MM.1S (cell line): ENCODE results near the gene RAPGEF4.

Experiments
- DNase-seq: peaks from one replicate; pipeline ENCODE4 v3.0.0-alpha.2; 2015
- H2AFZ ChIP-seq: fragments of 300-600 bp; sonication (generic); 2 replicates; pipeline ENCODE4 v1.6.0; 2016; ENCODE audit warnings: antibody characterized with exemption, low read length
- H3F3A ChIP-seq: fragments of 300-600 bp; sonication (generic); 2 replicates; pipeline ENCODE4 v1.6.1; 2016; ENCODE audit warnings: mild to moderate bottlenecking, antibody characterized with exemption, low read length, moderate library complexity, mixed read lengths; ENCODE audit not compliant: insufficient read depth
- H3K27ac ChIP-seq: fragments of 300-600 bp; sonication (generic); 2 replicates; pipeline ENCODE4 v1.5.1; 2016; ENCODE audit warnings: mild to moderate bottlenecking, low read length
- H3K27me3 ChIP-seq: fragments of 300-600 bp; sonication (generic); replicated peaks from 2 replicates; pipeline ENCODE4 v1.6.0; 2016; ENCODE audit warnings: low read length; ENCODE audit not compliant: insufficient read depth
- H3K36me3 ChIP-seq: fragments of 300-600 bp; sonication (generic); replicated peaks from 2 replicates; pipeline ENCODE4 v1.6.1; 2016; ENCODE audit warnings: mild to moderate bottlenecking, low read length, mixed read lengths; ENCODE audit not compliant: insufficient read depth
- H3K4me1 ChIP-seq: fragments of 300-600 bp; sonication (generic); 2 replicates; pipeline ENCODE4 v1.6.1; 2016; ENCODE audit warnings: low read length, mixed read lengths
- H3K4me2 ChIP-seq: fragments of 300-600 bp; sonication (generic); 2 replicates; pipeline ENCODE4 v1.6.0; 2016; ENCODE audit warnings: low read depth, low read length
- H3K4me3 ChIP-seq: fragments of 300-600 bp; sonication (generic); 2 replicates; pipeline ENCODE4 v1.5.1; 2016; ENCODE audit warnings: low read length, mixed read lengths
- H3K79me2 ChIP-seq: fragments of 300-600 bp; sonication (generic); 2 replicates; pipeline ENCODE4 v1.6.1; 2016; ENCODE audit warnings: mixed run types, low read length, mixed read lengths
- H3K9ac ChIP-seq: fragments of 300-600 bp; sonication (generic); 2 replicates; pipeline ENCODE4 v1.6.1; 2016; ENCODE audit warnings: low read length, mixed read lengths
- H3K9me2 ChIP-seq: fragments of 300-600 bp; sonication (generic); replicated peaks from 2 replicates; pipeline ENCODE4 v1.6.1; 2016; ENCODE audit warnings: mild to moderate bottlenecking, low read length, mixed read lengths; ENCODE audit not compliant: insufficient read depth
- H3K9me3 ChIP-seq: fragments of 300-600 bp; sonication (generic); replicated peaks from 2 replicates; pipeline ENCODE4 v1.6.1; 2016; ENCODE audit warnings: mild to moderate bottlenecking, low read length, mixed read lengths; ENCODE audit not compliant: insufficient read depth
- H4K20me1 ChIP-seq: fragments of 300-600 bp; sonication (generic); 2 replicates; pipeline ENCODE4 v1.6.1; 2016; ENCODE audit warnings: mild to moderate bottlenecking, low read length, moderate library complexity, mixed read lengths; ENCODE audit not compliant: insufficient read depth
- CTCF ChIP-seq: fragments of 300-600 bp; sonication (generic); IDR thresholded peaks from 2 replicates; pipeline ENCODE4 v1.5.1; 2016; ENCODE audit warnings: antibody characterized with exemption, low read length, mixed read lengths
- EZH2 ChIP-seq: fragments of 300-600 bp; sonication (generic); optimal IDR thresholded peaks from 2 replicates; pipeline ENCODE3; 2017; ENCODE audit warnings: low read depth, mild to moderate bottlenecking, antibody characterized with exemption, low read length, mixed read lengths
- EZH2phosphoT487 ChIP-seq: fragments of 300-600 bp; sonication (generic); IDR thresholded peaks from 2 replicates; pipeline ENCODE4 v1.6.1; 2018; ENCODE audit warnings: antibody characterized with exemption, low read length

The RAPGEF4 gene

GRCh38 chr2:172833898-172834297, 98.3 kb downstream of the RAPGEF4 start:
- H3K79me2 ChIP-seq, result no peaks in the 10 kb centered on the region
- H3K9me3 ChIP-seq, result no peaks in the 10 kb centered on the region
- no peak overlapping the region for H3K4me3 ChIP-seq
- H4K20me1 ChIP-seq, result no peaks in the 10 kb centered on the region
- H3K36me3 ChIP-seq, result no peaks in the 10 kb centered on the region
- TF ChIP-seq CTCF (no peak), EZH2phosphoT487 (no peak), EZH2 (no peak)
- no peaks in the 10 kb centered on the region for H3F3A ChIP-seq
- H3K4me2 ChIP-seq, result no peak overlapping the region
- no peak overlapping the region for H3K27ac ChIP-seq
- no peak for DNase-seq
- no peaks in the 10 kb centered on the region for H3K27me3 ChIP-seq
- no peak overlapping the region for H2AFZ ChIP-seq
- H3K4me1 ChIP-seq, result 0 out of 2 replicates have a peak, but pooled peaks cover 3% of the 10 kb centered on the region
- H3K9ac ChIP-seq, result no peak overlapping the region
- H3K9me2 ChIP-seq, result no peaks in the 10 kb centered on the region

GRCh38 chr2:172834881-172835280, 99.2 kb downstream of the RAPGEF4 start:
- Histone ChIP-seq H3F3A (no peaks in the 10 kb centered on the region), H2AFZ (no peak overlapping the region), H3K4me3 (no peak overlapping the region), H3K4me2 (no peak overlapping the region), H3K9me3 (no peaks in the 10 kb centered on the region), H3K9ac (no peak overlapping the region), H3K27ac (no peak overlapping the region), H4K20me1 (no peaks in the 10 kb centered on the region), H3K4me1 (0 out of 2 replicates have a peak, but pooled peaks cover 3% of the 10 kb centered on the region), H3K9me2 (no peaks in the 10 kb centered on the region), H3K27me3 (no peaks in the 10 kb centered on the region), H3K79me2 (no peaks in the 10 kb centered on the region), H3K36me3 (no peaks in the 10 kb centered on the region)
- DNase-seq, result no peak
- no peak for TF ChIP-seq CTCF
- no peak for TF ChIP-seq EZH2
- TF ChIP-seq EZH2phosphoT487, result no peak

- H3K79me2 ChIP-seq, result no peaks in the 10 kb centered on the region
- TF ChIP-seq EZH2, result no peak
- TF ChIP-seq CTCF, result no peak
- no peak for TF ChIP-seq EZH2phosphoT487
- H3K27me3 ChIP-seq, result no peaks in the 10 kb centered on the region
- H3K36me3 ChIP-seq, result no peaks in the 10 kb centered on the region
- H3F3A ChIP-seq, result no peaks in the 10 kb centered on the region
- H4K20me1 ChIP-seq, result no peaks in the 10 kb centered on the region
- no peak overlapping the region for H3K4me2 ChIP-seq
- H3K9me3 ChIP-seq, result no peaks in the 10 kb centered on the region
- H3K9ac ChIP-seq, result no peak overlapping the region
- no peaks in the 10 kb centered on the region for H3K9me2 ChIP-seq
- no peak overlapping the region for H3K27ac ChIP-seq
- 0 out of 2 replicates have a peak, but pooled peaks cover 3% of the 10 kb centered on the region for H3K4me1 ChIP-seq
- no peak overlapping the region for H3K4me3 ChIP-seq
- H2AFZ ChIP-seq, result no peak overlapping the region
- DNase-seq, result no peak
Observed at GRCh38 chr2:172836347-172836821, 100.7 kb downstream of the RAPGEF4 start.
